GM18507 (cell line): ENCODE measurements around the gene SLC25A15.

Experiments used
- DNase-seq: peaks from one replicate; pipeline ENCODE4 v3.0.0; 2011; ENCODE audit warnings: low read depth; ENCODE audit not compliant: insufficient read length; ENCODE audit errors: extremely low spot score
- FAIRE-seq: peaks from 2 replicates; lab custom pipeline; 2011; peaks lifted over from hg19 to GRCh38; lab: Jason Lieb, UNC

Gene SLC25A15

GRCh38 chr13:40789275-40790153 lies at the start of gene SLC25A15:
SLC25A15 (plus strand) TSS chr13:40789611; CDS start chr13:40793227, 3,616 bp downstream.
- DNase-seq: peak; percentile 77
- peak; percentile 62 for FAIRE-seq

DNA sequence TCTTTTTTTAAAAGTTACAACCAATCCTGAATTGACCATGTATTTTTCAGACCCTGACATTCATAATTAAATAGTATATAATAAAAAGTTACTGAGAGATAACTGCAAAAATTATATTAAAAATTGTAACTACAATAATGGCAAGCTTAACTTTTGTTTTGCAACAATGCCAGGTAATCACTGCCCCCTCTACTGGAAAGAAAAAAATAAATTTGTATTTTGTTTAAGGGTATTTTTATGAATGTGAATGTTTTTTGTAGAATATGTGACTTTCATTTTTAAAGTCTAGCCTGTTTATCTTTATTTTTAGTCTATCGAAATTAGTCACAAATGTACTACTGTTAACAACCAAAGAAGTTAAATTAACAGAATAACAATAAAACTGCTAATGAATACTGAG lies 40.1 kb upstream of the SLC25A15 start:
- FAIRE-seq (no peak), DNase-seq (no peak)

DNA sequence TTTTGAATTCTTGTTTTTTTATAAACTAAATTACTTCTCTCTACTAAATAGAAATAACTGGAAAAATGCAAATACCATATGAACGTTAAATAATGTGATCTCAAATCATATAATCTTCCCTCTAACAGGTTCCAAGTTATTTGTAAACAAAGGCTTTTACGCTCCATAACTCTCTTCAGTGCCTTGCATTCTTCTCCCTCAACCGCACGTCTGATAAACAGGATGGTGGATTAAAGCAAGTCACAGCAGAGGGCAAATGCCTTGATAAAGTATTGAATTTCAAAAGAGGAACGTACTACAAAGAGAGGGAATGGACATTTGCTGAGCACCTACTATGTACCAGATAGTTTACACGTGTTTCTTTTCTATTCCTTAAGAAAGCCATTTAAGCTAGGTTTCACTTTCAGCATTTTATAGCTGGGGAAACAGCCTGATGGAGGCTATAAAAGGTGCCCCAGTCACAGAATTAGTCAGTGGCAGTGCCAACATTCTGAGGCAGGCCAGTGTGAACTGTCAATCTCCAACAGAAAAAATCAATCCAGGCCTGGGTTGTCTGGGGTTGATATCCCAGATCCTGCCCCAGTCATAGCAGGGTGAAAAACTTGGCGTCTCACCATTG lies 34.2 kb upstream of the SLC25A15 start:
- FAIRE-seq: no peak
- DNase-seq: no peak

GRCh38 chr13:40756042-40756441 lies 33.4 kb upstream of the SLC25A15 start:
- DNase-seq: no peak
- peak; percentile 88 for FAIRE-seq

GRCh38 chr13:40758811-40759210 lies 30.6 kb upstream of the SLC25A15 start:
- FAIRE-seq (no peak), DNase-seq (no peak)

GRCh38 chr13:40762849-40763248 lies 26.6 kb upstream of the SLC25A15 start:
- no peak for FAIRE-seq
- no peak for DNase-seq

DNA sequence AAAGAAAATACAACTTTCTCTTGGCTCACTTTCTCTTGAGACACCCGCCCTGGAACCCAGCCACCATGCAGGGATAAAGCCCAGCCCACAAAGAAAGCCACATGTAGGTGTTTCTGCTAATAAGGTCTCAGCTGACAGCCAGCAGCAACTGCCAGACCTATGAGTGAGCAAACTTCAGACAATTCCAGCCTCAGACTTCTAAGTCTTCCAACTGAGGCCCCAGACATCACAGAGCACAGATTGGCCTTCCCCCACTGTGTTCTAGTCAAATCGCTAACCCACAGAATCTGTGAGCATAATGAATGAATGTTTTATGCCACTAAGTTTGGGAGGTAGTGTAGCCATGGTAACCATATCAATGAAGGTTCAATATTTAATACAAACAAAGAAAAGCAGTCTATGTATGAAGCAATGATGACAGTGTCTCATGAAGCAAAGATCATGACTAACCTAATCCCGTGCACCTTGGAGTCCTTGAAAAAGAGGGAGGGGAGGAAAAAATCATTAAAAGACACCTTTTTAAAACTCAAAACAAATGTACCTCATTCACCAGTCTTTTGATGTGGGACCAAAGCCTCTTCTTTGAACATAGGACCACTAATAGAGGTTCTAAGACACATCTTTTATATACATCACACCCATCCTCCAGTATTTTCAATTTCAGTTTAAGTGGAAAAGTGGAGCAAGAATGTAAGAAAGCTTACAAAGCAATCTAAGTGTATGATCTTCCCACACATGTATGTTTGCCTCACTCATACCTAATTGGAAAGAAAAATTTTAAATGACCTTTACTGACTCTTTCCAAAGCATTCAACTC lies 24.6 kb upstream of the SLC25A15 start:
- peak; percentile 33 for FAIRE-seq
- DNase-seq: no peak

DNA sequence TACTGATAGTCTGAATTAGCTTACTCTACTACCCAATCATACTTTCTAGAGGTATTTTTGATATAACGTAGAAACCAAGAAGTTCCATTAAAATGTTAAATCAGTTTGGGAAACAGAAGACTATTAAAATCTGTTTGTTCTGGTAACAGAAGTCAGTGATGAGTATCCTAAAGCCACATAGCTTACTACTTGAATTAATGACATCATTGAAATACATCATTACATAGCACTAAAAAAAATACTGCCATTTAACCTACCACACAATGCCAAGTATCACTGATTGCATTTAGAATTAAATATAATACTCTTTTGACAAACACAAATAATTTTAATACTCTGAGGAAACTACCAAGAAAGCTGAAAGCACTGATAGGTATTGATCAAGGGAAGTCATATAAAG lies 23.8 kb upstream of the SLC25A15 start:
- no peak for DNase-seq
- no peak for FAIRE-seq

DNA sequence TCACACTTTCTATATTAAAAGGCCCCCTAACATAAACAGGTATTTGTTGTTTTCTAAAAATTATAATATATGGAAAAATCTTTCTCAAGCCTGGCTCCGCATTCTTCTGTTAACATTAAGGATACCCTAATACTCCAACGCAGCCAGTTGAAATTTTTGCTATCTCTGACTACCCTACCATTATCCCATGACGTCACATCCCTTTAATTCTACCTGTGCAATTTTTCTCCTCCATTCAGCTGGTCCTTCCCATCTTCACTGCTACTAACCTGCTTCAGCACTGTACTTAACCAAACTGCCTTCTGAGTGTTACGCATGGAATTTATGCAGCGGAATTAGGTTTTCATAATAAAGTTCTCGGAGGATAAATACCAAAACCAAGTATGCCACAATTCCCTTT lies 19.4 kb upstream of the SLC25A15 start:
- FAIRE-seq: no peak
- no peak for DNase-seq

- FAIRE-seq: no peak
- DNase-seq: no peak
Measured at GRCh38 chr13:40770609-40770933, 18.8 kb upstream of the SLC25A15 start.

DNA sequence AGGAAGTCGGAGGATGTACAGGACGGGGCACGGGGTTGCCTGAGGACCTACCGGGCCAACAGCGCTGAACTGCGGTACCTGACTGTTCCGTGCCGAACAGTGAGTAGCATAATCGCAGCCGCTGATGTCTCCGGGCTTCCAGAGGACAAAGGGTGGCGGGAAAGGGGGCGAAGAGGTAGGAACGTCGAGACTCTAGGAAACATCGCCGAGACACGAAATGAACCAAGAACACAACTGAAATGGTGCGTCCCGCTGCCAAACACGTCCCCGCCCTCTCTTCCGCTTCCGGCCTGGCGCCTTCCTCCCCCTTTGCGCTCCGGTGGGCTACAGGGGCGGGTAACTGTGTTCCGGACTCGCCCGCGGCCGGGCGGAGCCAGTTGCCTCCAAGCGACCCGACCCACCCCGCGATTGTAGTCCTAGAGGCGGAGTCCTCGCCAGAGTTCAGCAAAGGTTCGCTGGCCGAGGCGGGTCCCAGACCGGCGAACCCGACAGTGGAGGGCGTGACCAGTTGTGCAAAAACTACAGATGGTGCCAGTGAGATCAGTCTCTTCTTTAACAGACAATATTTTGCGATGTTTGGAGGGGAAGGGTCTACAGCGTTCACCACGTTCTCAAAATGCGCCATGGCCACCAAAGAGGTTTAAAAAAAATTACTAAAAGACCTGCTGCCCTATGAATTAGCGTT lies 18.3 kb upstream of the SLC25A15 start, which contains the start of gene MRPS31:
TSS of gene MRPS31 (minus strand) at position 257 of the 685 bp plus-strand sequence. CDS start at position 203, 54 bp downstream.
- FAIRE-seq: peak; percentile 96
- DNase-seq: peak; percentile 94

GRCh38 chr13:40772765-40773473 lies 16.5 kb upstream of the SLC25A15 start:
- FAIRE-seq (no peak), DNase-seq (no peak)

GRCh38 chr13:40774672-40775071 lies 14.7 kb upstream of the SLC25A15 start:
- no peak for DNase-seq
- no peak for FAIRE-seq

GRCh38 chr13:40776232-40776631 lies 13.2 kb upstream of the SLC25A15 start:
- FAIRE-seq (no peak), DNase-seq (no peak)

DNA sequence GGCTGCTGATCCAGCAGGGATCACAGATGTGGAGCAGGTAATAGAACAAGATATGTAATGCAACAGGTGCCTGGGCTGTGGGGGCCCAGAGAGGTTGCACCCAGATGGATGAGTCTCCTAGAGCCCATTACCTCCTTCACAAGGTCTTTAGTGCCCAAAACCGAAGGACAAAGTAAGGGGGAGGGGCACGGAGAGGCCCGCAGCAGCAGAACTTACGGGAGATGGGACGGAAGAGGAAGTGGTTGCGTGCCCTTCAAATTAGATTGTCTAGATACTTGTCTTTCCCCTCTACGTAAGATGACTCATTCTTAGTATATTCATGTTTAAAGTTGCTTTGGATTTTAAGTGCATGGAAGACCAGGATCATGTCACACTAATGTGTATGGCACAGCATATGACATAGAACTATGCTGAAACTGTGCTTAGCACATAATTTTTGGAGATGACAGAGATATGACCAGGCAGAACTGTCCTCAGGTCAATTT lies 12.7 kb upstream of the SLC25A15 start:
- DNase-seq (no peak), FAIRE-seq (no peak)

- DNase-seq: no peak
- peak; percentile 74 for FAIRE-seq
Measured at GRCh38 chr13:40777166-40777808, 12.1 kb upstream of the SLC25A15 start.

- no peak for FAIRE-seq
- no peak for DNase-seq
Measured at GRCh38 chr13:40777809-40778175, 11.6 kb upstream of the SLC25A15 start.

- FAIRE-seq (no peak), DNase-seq (no peak)
Measured at GRCh38 chr13:40779049-40779448, 10.4 kb upstream of the SLC25A15 start.
